GM20431 (cell line): ENCODE measurements around the gene FAM174A.
"Not testable (repeated sequence)": the region's sequence is repeated elsewhere in the genome, so short reads cannot be mapped to it uniquely, and the experiment has no call there.

Source experiments
- in situ Hi-C: fragments of 300-500 bp; cut with MseI, MboI; formaldehyde crosslinking; loops from one replicate; pipeline ENCODE4 v1.15.0; 2020; ENCODE audit warnings: low sequenced_read_pairs; ENCODE audit not compliant: unreplicated experiment

FAM174A gene

DNA sequence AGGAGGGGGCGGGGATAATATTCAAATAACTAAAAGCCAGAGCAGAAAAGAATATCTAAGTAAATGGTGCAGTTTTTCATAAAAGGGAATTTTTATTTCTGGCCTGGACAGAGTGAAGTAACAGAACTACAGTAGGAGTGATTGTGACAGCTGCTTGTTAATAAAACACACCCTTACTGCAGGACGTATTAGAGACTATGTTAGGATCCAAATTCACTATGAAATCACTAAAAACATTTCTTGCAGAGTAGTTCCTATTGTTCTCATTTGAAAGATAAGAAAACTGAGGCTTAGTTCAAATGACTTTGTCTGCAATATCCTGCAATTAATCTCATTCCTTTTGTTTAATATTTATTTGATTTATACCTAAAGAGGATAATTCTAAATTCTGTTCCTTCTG, 39.5 kb downstream of the FAM174A start:
- in situ Hi-C loops, result no loop called here

DNA sequence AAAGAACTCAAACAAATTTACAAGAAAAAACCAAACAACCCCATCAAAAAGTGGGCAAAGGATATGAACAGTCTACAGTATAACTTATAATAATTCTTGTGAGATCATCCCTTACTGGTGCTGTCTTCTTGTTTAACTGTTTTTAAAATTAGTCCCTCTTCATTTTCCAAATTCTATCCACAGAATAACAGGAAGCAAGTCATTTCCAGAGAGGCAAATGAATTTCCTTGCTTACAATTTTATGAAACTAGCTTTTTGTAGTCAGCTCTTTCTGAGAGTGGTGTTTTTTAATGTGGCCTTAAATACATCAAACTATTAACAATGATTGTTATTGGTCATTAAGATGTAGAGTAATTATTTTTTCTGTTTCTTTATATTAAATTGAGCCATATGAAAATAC, 40.6 kb downstream of the FAM174A start:
- in situ Hi-C loops, result no loop called here

DNA sequence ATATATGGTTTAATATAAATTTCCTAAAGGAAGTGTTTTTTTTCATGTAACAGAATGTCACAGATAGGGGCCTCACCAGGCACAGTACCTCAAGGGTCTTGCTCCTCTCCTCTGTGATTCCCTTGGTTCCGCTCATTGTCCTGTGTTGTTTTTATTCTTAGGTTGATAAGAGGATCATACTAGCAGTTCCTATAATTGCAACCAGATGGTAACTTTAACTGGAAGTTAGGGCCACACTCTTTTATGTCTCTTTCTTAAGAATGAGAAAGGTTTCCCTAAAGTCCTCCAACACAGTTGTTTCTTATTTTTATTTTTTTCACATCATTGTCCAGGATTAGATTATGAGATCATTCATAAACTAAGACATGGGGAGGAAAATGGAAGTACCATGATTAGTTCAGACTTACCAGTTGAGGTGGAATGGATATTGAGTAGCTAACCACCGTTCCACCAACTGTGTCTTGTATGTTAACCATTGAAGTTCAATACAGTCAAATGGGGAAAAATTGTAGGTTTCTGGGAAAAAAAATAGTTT, 41.1 kb downstream of the FAM174A start:
- in situ Hi-C loops, result no loop called here

DNA sequence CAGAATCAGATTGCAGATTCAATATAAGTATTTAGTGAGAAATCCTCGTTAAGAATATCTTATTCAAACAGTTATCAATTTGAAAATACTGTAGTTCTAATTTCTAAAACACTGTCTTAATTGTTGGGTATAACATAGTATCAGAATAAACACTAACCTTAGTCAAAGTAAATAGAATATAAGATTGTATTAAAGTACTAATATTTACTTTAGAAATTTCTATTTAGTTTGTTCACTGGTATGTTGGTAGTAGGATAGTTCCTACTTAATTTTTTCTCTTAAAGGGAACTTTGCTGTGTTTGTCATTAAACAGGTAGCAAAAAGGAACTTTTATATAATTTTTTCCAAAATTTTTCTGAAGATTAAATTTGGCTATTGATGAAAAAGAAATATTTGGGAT, 42.3 kb downstream of the FAM174A start:
- in situ Hi-C loops, result no loop called here

DNA sequence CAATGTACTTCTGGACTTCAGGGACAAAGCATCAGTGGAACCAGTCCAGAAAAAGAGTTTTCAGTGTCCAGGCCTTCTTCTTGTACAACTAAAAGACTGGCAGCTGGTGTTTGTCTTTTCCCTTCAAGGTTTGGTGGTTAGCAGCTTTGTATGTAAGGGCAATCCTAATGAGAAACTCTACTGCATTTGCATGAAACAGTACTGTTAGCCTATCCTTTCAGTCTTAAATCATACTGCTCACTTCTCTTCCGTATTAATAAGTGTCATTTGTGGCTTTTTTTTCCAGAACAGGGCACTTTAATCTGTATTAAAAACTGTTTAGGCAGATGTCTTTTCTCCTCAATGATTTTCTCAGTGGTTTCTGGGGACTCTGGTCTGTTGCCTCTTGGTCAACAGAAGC, 48.9 kb downstream of the FAM174A start:
- in situ Hi-C loops, result no loop called here

DNA sequence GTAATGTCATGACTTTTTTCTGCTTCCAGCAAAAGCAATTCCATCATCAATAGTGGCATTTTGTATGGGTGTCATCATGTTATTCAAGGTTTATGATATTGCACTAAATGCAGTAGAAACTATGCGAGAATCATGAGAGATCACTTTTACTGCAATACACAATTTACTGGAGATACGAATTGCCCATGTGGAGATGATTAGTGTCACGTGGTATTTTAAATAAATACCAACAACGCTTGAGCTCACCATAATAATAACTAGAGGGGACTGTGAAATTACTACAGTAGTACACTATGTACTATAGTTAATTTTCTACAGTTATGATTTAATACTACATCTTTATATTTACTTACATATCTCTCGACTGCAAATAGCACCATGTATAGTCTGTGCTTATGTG, 49.7 kb downstream of the FAM174A start:
- in situ Hi-C loops, result no loop called here

DNA sequence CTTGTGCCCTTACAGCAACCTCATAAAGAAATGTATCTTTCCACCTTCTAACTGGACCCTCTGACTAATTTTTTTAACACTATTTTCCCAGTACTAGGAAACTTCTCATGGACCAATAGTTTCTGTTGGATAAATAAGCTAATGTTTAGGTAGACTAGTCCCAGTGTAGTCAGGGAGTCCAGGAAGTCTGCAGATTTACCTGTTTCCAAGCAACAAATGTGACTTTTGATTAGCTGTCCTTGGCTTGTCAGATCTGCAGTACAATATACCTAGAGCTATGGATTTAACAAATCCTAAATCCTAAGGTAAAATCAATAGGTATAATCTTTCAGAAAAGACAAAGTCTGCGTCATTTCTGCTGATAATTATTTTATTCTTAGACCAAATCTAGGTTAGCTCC, 55.7 kb downstream of the FAM174A start:
- in situ Hi-C loops, result no loop called here

DNA sequence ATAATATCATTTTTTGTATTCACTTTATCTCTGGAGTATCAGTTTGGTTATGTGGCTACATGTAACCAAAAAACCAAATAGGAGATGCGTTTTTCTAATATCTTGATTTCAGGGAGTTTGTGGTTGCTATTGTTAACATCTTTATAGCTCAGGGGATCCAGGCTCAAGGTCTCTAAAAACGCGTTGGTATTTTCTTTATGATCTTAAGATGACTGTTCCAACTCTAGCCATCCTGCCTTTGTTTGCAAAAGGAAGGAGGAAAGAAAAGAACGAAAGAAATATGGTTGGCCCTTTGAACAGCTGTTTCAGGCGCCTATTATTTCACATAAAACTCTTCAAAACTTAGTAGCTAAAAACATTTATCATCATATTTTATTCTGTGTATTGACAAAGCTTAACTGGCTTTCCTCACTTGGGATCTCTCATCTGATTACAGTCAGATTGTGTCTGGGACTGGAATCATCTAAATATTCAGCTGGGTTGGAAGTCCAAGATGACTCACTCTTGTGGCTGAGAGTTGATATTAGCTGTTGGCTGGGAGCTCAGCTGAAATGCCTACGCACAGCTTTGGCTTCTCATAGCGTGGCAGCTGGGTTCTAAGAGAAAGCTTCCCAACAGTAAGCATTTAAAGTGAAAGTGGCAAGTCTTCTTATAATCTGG, 60.1 kb downstream of the FAM174A start:
- in situ Hi-C loops, result no loop called here

DNA sequence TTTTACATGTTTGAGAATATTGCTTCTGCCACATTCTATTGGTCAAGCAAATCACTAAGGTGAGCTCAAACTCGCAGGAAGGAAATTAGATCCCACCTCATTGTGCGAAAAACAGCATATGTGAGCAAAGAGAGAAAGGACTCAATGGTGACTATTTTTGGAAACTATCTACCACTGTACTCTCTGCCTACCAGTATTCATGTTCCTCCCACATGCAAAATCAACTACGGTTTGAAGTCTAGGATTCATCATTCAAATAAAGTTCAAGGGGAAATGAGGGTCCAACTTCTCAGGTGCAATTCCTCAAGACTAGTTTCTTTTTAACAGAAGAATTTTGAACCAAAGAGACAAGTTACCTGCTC, 60.6 kb downstream of the FAM174A start:
- in situ Hi-C loops, result no loop called here

DNA sequence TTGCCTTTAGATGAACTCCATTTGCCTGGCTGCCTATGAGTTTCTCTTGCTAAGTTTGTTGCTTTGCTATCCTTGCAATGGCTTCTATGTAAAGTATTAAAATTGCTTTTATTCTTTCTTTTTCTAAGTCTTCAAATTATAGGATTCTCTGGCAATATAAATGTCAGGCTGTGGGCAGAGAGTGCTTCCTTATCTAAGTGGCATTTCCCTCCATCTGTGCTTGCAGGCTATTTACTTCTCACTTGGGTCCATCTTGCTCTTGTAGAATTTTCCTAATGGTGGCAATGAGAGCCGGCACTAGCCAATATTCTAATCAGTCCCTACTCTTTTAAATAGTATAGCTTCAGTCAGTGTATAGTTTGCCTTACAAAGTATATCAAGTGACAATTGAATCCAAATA, 63.3 kb downstream of the FAM174A start:
- in situ Hi-C loops, result no loop called here

DNA sequence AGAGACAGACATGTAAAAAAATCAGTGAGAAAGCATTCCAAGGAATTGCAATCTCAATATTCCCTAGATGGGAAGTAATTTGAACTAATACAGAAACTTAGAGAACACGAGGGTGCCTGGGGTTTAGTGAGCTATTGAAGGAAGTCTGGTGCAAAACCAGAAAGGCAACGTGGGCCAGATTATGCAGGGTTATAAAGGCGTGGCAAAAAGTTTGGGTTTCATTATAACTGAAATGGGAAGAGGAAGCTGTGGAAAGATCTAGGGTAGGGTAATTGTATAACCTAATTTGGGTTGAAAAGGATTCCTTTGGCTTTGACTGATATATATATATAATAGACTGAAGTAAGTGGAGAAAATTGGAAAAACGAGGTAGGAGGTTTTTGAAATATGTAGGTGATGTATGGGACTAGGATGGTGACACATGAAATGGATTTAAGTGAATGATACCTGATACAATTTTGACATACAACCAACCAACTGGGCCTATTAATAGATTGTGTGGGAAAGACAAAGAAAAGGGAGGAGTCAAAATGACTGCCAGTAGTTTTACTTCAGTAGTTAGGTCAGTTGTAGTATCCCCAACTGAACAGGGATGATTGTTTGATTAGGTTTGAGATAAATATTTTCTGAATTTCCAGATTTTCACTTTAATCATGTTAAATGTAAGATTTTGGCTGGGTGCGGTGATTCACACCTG, 65.3 kb downstream of the FAM174A start:
- in situ Hi-C loops, result no loop called here

DNA sequence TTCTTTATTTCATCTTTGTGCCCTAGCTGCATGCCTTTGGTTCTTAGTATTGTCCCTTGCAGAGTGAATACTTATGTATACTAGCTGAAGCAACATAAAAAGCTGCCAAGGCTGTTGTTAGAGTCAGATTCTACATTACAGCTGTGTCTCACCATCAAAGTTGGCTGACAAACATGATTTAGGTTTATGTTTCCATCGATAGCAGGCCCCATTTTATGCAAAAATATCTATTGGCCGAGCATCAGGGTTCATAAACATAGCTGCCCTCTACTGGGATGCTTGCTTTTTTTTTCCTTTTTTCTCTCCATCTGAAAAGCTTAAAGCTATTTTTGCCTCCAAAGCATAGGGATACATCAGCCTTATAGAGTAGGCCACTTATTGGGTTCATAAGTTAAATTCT, 68.0 kb downstream of the FAM174A start:
- in situ Hi-C loops, result no loop called here

DNA sequence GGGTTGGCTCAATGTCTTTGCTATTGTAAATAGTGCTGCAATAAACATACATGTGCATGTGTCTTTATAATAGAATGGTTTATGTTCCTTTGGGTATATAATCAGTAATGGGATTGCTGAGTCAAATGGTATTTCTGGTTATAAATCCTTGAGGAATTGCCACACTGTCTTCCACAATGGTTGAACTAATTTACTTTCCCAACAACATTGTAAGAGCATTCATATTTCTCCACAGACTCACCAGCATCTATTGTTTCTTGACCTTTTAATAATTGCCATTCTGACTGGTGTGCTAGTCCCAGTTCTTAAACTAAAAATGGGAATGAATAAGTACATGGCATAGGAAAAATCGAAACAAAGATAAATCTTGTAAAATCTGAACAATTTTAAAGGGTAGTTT, 68.8 kb downstream of the FAM174A start:
- in situ Hi-C loops, result not testable (repeated sequence)

DNA sequence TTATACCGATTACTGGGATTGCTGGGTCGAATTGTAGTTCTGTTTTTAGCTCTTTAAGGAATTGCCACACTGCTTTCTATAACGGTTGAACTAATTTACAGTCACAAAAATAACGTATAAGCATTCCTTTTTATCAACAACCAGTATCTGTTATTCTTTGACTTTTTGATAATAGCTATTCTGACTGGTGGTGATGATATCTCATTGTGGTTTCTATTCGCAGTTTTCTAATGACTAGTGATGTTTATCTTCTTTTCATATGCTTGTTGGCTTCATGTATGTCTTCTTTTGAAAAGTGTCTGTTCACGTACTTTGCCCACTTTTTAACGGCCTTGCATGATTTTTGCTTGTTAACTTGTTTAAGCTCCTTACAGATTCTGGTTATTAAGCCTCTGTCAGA, 74.4 kb downstream of the FAM174A start:
- in situ Hi-C loops, result no loop called here

DNA sequence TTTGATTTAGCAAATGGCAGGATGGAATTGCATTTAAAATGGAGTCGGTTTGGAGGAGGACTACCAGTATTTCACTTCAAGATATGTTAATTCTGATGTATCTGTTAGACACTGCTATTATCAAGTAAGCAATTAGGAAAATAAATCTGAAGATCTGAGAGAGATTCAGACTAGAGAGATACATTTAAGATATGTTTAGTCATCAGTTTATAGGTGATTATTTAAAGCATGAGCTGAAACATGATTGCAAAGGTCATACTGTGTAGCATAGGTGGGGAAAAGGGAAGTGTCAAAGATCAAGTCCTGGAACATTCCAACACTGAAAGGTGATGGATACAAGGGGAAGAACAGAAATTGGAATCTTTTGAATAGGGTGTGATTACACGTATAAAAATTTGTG, 79.1 kb downstream of the FAM174A start:
- in situ Hi-C loops, result no loop called here

DNA sequence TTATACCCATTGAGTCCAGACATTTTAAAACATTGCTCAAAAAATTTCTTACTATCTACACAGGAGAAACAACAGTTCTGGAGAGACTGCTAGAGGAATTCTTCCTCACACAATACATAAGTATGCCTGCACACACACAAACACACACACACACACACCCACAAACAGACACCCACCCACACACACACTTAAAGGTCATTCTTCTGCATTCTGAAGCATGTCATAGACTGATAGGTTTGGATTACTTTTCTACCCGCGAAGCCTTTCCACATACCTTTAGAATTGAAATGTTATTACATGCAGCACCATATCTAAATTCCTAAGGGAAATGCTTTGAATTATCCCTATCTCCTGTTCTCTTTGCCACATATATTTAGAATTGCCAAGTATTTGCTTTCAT, 80.2 kb downstream of the FAM174A start:
- in situ Hi-C loops, result no loop called here

DNA sequence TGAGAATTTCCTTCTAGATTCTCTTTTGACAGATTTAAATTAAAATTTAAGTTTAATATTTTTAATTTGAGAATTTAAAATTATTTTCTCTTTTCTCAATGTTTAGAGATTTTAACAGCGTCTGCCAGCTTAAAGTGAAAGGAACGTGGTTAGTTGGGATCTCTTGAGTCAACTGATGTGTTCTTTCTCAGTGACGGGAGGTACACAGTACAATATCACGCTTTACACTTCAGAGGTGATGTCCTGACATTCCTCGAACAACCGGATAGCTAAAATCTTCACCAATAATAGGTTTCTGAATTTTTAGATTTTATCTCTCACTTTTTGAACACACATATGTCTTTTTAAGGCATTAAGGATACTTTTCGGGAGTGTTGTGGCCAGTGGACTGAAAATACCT, 81.1 kb downstream of the FAM174A start:
- in situ Hi-C loops, result no loop called here

DNA sequence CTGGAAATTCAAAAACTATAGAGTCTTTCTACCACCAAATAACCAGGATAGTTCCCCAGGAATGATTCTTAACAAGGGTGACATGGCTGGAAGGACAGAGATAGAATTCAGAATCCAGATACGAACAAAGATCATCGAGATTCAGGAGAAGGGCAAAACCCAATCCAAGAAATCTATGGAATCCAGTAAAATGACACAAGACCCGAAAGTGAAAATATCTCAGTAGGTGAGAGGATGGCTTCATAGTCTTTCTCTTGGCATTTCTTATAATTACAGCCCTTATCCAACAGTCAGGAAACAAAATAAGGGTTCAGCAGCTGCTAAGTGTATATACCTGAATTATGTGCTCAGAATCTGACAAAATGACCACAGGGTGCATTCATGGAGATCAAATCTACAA, 81.8 kb downstream of the FAM174A start:
- in situ Hi-C loops, result no loop called here

DNA sequence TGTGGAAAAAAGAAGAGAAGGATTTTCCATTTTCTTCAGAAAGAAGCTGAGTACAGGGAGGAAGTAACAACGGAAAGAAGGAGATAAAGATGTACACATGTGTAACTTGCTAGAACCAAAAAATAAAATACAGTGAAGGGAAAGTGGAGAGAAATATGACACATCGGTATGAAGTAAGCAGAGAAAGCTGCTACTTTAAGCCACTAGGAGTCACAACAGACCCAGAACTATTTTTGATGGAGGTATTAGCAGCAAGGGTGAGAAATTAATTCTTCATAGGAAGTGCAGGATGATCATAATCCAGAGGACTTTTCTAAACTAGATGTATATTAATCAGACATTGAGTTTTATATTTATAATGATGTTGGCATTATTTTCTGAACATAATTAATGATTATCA, 88.5 kb downstream of the FAM174A start:
- in situ Hi-C loops, result no loop called here

DNA sequence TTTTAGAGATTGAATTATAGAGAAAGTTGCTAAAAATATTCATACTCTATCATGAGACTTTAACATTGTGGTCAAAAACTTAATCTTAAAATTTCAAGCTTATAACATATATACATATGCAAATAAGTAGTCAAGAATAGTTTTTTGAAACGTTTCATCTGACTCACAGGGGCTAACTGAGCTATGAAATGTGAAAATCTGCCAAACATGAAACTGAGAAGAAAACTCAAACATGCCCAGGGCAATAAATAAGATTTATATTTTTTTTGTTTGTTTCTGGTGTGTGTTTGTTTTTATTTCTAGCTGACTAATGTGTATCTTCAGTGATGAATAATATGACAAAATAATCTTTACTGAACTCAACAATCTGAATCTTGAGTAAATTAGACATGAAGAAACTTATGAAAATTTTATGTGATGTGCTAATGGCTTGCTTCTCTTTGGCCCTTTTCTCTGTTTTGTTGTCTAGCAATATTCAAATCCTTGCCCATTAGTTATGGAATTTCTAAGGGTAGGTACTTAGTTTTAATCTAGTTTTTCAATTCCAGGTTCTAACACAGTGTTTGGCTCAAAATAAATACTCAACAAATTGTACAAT, 99.9 kb downstream of the FAM174A start:
- in situ Hi-C loops, result no loop called here
